Measurements from ENCODE around the gene TRAF2.

Gene TRAF2

DNA sequence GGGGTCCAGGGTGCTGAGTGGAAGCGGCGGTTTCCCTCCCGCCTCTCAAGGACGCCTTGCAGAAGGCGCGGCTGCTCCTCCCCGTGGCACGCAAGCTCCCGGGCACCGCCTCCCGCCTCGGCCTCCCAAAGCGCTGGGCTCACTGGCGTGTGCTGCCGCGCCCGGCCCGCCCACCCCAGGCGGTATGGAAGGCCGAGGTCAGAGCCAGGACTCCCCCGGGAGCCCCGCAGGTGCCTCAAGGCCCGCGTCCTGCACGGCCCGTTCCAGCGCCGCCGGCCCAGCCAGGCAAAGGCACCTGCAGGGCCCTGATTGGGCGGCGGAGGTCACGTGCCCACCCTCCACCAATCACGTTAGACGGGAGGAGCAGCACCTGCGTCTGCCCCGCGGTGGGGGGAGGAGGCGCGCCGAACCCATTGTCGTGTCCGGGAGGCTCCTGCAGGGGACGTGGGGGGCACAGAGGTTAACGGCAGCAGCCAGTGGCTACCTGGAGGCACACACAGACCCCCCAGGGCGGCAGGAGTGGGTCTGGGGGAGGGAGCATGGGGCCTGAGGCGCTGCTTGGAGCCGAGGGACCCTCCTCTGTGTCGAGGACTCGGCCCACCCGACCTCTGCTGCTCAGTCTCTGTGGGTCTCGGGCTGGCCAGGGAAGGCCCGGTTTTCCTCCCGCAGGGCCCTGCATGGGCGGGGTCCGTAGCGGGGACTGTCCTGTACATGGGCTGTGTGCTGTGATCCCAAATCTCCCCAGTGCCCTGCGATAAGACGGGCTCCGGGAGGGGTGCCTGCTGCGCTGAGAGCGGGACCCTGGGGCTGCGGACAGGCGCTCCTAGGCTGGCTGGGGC is 63.7 kb downstream of the TRAF2 start:
- H3K36me3 ChIP-seq (ENCODE audit: control insufficient read depth, insufficient read depth, low read length), result no peaks in the 10 kb centered on the region
- no peaks in the 10 kb centered on the region for H3K9me3 ChIP-seq (ENCODE audit: control insufficient read depth, insufficient read depth, low read length)
- peak overlapping the region; percentile 58 for H3K9ac ChIP-seq (ENCODE audit: low read depth, low read length)
- peak overlapping the region; percentile 62 for H3K4me3 ChIP-seq (ENCODE audit: low read depth, low read length)
- peak overlapping the region; percentile 70 for H3K27ac ChIP-seq (ENCODE audit: low read depth, low read length)
- H3K27me3 ChIP-seq (ENCODE audit: control insufficient read depth, insufficient read depth, low read length), result no peaks in the 10 kb centered on the region
- H3K4me1 ChIP-seq (ENCODE audit: control insufficient read depth, insufficient read depth, low read length), result peaks cover 12% of the 10 kb centered on the region

DNA sequence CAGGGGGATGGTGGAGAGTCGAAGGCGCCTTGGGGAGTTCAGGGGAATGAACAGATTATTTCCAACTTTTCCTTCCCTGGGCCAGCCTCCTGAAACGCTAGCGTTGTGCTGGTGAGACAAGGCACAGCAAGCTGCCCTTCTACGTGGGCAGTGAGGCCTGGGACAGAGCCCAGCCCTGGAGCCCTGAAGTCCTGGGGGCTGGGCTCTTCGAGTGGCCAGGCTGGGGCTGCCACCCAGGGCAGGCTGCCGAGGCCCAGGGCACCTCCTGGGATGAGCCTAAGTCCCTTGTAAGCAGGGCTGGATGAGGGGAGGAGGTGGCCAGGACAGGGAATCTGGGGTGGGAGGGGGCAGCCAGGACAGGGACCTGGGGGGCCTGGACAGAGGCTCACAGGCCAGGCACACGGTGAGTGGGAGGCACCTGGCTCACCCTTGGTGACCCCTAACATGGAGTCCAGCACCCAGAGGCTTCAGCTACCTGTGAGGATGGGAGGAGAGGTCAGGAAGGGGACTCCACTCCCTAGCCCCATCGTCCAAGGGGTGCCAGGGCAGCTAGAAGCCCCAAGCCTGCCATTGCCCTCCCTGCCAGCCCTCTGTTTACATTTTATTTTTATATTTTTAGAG is 64.5 kb downstream of the TRAF2 start:
- no peaks in the 10 kb centered on the region for H3K27me3 ChIP-seq (ENCODE audit: control insufficient read depth, insufficient read depth, low read length)
- H3K9me3 ChIP-seq (ENCODE audit: control insufficient read depth, insufficient read depth, low read length), result no peaks in the 10 kb centered on the region
- H3K9ac ChIP-seq (ENCODE audit: low read depth, low read length), result peak overlapping the region; percentile 58
- H3K36me3 ChIP-seq (ENCODE audit: control insufficient read depth, insufficient read depth, low read length), result no peaks in the 10 kb centered on the region
- H3K4me1 ChIP-seq (ENCODE audit: control insufficient read depth, insufficient read depth, low read length), result peaks cover 12% of the 10 kb centered on the region
- peak overlapping the region; percentile 70 for H3K27ac ChIP-seq (ENCODE audit: low read depth, low read length)
- peak overlapping the region; percentile 62 for H3K4me3 ChIP-seq (ENCODE audit: low read depth, low read length)

DNA sequence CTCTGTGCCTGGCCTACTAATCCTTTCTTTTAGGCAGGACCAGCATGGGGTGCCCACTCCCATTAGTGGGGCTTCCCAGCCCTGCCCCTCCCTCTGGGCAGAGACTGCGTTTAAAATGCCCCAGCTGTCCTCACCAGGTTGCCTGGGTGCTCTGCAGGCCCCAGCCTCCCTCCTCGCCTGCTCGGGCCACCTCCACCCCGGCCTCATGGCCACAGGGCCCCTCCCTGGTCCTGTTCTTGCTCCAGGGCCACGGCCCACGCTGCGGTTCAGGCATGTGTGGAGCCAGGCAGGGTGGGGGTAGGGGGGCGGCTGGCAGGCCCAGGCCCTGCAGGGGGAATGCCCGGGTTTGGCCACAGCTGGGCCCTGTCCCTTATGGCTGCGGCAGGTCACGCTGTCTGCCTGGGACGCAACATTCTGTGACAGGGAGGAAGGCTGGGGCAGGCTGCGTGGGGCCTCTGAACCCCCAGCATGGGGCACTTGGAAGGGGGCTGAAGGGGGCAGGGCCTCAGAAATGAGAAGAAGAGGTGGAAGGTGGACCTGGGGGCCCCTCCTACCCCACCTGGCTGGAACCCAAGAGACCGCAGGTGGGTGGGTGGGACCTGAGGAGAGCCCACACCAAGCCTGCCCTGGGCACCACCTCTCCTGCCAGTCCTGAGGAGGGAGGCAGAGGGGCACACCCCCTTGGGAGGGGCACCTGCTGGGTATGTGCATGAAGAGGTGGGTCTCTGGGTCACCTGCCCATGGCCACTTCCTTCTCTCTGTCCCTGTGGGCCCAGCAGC is 65.4 kb downstream of the TRAF2 start, which contains the start of gene LCN12:
Gene LCN12, plus strand, starts transcription at position 733 of the 780 bp plus-strand sequence. CDS start 55 bp downstream, outside the sequence.
- Histone ChIP-seq H3K4me3 (ENCODE audit: low read depth, low read length) (no peak within 1 kb of the TSS), H3K9ac (ENCODE audit: low read depth, low read length) (no peak within 1 kb of the TSS), H3K27ac (ENCODE audit: low read depth, low read length) (no peak within 1 kb of the TSS), H3K4me1 (ENCODE audit: control insufficient read depth, insufficient read depth, low read length) (peaks cover 12% of the 10 kb centered on the region), H3K9me3 (ENCODE audit: control insufficient read depth, insufficient read depth, low read length) (no peaks in the 10 kb centered on the region), H3K36me3 (ENCODE audit: control insufficient read depth, insufficient read depth, low read length) (no peaks in the 10 kb centered on the region), H3K27me3 (ENCODE audit: control insufficient read depth, insufficient read depth, low read length) (no peaks in the 10 kb centered on the region)

DNA sequence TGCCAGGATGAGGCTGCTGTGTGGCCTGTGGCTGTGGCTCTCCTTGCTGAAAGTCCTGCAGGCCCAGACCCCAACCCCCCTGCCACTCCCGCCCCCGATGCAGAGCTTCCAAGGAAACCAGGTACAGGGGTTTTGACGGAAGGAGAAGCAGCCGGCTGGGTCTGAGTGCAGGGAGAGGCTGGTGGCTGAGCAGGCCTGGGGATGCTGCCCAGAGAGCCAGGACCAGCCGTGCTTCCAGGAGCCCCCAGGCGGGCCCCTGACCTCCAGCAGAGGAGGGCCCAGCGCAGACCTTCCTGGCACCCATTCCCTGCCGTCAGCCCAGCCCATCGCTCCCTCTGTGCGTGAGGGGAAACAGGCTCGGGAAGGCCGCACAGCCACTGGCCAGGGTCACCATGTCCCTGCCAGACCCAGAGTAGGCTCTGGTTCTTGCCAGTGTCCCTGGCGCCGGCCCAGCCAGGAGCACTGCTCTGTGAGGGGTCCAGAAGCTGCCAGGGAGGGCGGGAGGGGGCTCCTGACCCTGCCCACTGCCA is 66.1 kb downstream of the TRAF2 start:
- no peaks in the 10 kb centered on the region for H3K27me3 ChIP-seq (ENCODE audit: control insufficient read depth, insufficient read depth, low read length)
- H3K4me3 ChIP-seq (ENCODE audit: low read depth, low read length), result no peak overlapping the region
- no peak overlapping the region for H3K27ac ChIP-seq (ENCODE audit: low read depth, low read length)
- no peaks in the 10 kb centered on the region for H3K9me3 ChIP-seq (ENCODE audit: control insufficient read depth, insufficient read depth, low read length)
- H3K9ac ChIP-seq (ENCODE audit: low read depth, low read length), result no peak overlapping the region
- no peaks in the 10 kb centered on the region for H3K36me3 ChIP-seq (ENCODE audit: control insufficient read depth, insufficient read depth, low read length)
- peaks cover 12% of the 10 kb centered on the region for H3K4me1 ChIP-seq (ENCODE audit: control insufficient read depth, insufficient read depth, low read length)

DNA sequence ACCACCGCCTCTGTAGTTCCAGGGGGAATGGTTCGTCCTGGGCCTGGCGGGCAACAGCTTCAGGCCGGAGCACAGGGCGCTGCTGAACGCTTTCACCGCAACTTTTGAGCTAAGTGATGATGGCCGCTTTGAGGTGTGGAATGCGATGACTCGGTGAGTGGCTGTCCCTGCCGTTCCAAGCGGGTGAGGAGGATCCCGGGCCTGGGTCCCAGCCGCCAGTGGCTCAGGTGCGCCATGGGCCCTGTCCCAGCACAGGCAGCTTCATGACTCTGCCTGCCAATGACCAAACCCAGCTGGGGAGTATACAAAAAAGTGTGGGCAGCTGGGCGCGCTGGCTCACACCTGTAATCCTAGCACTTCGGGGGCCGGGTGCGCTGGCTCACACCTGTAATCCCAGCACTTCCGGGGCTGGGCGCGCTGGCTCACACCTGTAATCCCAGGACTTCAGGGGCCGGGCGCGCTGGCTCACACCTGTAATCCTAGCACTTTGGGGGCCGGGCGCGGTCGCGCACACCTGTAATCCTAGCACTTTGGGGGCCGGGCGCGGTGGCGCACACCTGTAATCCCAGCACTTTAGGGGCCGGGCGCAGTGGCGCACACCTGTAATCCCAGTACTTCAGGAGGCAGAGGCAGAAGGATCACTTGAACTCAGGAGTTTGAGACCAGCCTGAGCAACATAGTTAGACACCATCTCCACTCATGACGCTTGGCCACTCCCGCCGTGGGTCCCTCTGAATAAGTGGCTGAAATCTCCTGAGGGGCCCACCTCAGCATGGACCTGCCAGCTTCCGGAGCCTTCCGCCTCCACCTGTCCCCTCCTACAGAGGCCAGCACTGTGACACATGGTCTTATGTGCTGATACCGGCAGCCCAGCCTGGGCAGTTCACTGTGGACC is 66.8 kb downstream of the TRAF2 start:
- Histone ChIP-seq H3K4me1 (ENCODE audit: control insufficient read depth, insufficient read depth, low read length) (peaks cover 7% of the 10 kb centered on the region), H3K9me3 (ENCODE audit: control insufficient read depth, insufficient read depth, low read length) (no peaks in the 10 kb centered on the region), H3K9ac (ENCODE audit: low read depth, low read length) (no peak overlapping the region), H3K36me3 (ENCODE audit: control insufficient read depth, insufficient read depth, low read length) (no peaks in the 10 kb centered on the region), H3K27me3 (ENCODE audit: control insufficient read depth, insufficient read depth, low read length) (no peaks in the 10 kb centered on the region), H3K27ac (ENCODE audit: low read depth, low read length) (no peak overlapping the region), H3K4me3 (ENCODE audit: low read depth, low read length) (no peak overlapping the region)

DNA sequence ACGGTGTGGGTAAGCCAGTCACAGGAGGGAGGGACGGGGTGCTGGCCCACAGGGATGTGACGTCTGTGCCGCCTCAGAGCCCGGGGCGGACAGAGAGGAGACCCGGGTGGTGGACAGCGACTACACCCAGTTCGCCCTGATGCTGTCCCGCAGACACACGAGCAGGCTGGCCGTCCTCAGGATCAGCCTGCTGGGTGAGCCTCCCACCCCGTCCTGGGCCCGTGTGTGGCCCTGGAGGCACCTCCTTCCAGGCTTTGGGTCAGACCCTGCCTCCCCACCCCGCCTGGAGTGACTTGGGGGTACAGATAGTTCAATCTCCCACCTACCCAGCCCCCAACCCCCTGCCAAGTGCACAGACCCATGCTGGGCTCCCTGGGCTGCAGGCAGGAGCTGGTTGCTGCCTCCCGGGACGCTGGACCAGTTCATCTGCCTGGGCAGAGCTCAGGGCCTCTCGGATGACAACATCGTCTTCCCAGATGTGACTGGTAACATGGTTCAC is 67.5 kb downstream of the TRAF2 start:
- H3K4me1 ChIP-seq (ENCODE audit: control insufficient read depth, insufficient read depth, low read length), result peaks cover 7% of the 10 kb centered on the region
- H3K27ac ChIP-seq (ENCODE audit: low read depth, low read length), result no peak overlapping the region
- H3K4me3 ChIP-seq (ENCODE audit: low read depth, low read length), result no peak overlapping the region
- H3K27me3 ChIP-seq (ENCODE audit: control insufficient read depth, insufficient read depth, low read length), result no peaks in the 10 kb centered on the region
- no peaks in the 10 kb centered on the region for H3K36me3 ChIP-seq (ENCODE audit: control insufficient read depth, insufficient read depth, low read length)
- no peaks in the 10 kb centered on the region for H3K9me3 ChIP-seq (ENCODE audit: control insufficient read depth, insufficient read depth, low read length)
- no peak overlapping the region for H3K9ac ChIP-seq (ENCODE audit: low read depth, low read length)

DNA sequence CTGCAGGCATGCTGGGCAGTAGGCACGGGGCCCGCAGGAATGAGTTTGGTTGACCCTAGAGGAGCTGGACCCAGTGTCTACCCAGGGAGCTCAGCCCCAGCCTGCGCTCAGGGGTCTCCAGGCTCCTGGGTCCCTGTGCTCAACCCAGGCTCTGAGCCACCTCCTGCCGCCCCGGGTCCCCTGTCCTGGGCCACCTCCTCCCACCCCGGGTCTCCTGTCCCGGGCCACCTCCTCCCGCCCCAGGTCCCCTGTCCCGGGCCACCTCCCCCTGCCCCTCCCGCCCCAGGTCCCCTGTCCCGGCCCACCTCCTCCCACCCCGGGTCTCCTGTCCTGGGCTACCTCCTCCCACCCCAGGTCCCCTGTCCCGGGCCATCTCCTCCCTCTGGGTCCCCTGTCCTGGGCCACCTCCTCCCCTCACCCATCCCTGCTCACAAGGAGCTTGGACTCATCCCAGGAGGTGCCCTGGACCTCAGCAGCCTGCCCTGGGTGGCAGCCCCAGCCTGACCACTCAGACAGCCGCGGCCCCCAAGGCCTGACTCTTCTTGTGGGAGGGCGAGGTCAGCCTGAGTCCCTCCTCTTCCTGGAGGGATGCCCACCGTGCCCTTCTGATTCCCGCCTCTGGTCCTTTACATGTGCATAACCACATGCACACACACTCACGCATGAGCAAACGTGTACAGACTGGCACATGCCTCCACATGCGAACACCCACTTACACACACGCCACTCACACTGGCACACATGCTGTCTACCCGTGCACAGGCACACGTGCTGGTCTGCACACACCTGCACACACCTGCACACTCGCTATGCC is 68.2 kb downstream of the TRAF2 start:
- no peak overlapping the region for H3K9ac ChIP-seq (ENCODE audit: low read depth, low read length)
- H3K9me3 ChIP-seq (ENCODE audit: control insufficient read depth, insufficient read depth, low read length), result no peaks in the 10 kb centered on the region
- H3K4me1 ChIP-seq (ENCODE audit: control insufficient read depth, insufficient read depth, low read length), result peaks cover 7% of the 10 kb centered on the region
- H3K36me3 ChIP-seq (ENCODE audit: control insufficient read depth, insufficient read depth, low read length), result no peaks in the 10 kb centered on the region
- H3K27ac ChIP-seq (ENCODE audit: low read depth, low read length), result no peak overlapping the region
- H3K4me3 ChIP-seq (ENCODE audit: low read depth, low read length), result no peak overlapping the region
- no peaks in the 10 kb centered on the region for H3K27me3 ChIP-seq (ENCODE audit: control insufficient read depth, insufficient read depth, low read length)

DNA sequence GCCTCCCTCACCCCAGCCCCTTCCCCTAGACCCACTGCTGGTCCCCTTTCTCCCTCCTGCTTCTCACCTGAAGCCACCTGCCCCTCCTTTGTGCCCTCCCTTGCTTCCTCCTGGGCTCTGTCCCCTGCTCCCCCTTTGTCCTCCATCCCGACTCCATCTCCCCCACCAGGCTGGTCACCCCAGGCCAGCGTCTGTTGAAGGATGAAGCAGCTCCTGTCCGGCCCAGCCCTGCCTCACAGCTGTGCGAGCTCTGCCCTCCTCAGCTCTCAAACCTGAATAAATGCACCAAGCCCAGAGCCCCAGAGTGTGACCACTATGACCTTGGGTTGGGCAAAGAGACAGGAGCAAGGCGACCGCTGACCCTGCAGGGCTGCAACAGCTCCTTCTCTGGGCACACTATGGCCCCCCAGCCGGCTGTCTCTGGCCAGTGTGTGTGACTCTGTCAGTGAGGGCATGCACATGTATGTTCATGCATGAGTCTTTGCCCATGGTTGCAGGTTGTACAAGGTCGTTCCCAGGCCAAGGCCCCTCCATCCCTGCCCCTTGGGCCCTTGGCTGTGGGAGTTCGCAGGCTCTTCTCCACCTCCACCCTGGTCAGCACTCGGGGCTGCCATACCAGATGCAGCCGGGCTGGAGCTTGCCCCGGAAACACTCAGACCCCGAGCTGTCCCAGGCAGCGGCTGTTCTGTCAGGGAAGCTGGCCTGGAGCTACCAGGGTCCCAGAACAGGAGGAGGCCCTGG is 69.1 kb downstream of the TRAF2 start:
- H3K27ac ChIP-seq (ENCODE audit: low read depth, low read length), result no peak overlapping the region
- no peaks in the 10 kb centered on the region for H3K9me3 ChIP-seq (ENCODE audit: control insufficient read depth, insufficient read depth, low read length)
- no peak overlapping the region for H3K9ac ChIP-seq (ENCODE audit: low read depth, low read length)
- no peak overlapping the region for H3K4me3 ChIP-seq (ENCODE audit: low read depth, low read length)
- no peaks in the 10 kb centered on the region for H3K36me3 ChIP-seq (ENCODE audit: control insufficient read depth, insufficient read depth, low read length)
- H3K4me1 ChIP-seq (ENCODE audit: control insufficient read depth, insufficient read depth, low read length), result peaks cover 4% of the 10 kb centered on the region
- H3K27me3 ChIP-seq (ENCODE audit: control insufficient read depth, insufficient read depth, low read length), result no peaks in the 10 kb centered on the region

DNA sequence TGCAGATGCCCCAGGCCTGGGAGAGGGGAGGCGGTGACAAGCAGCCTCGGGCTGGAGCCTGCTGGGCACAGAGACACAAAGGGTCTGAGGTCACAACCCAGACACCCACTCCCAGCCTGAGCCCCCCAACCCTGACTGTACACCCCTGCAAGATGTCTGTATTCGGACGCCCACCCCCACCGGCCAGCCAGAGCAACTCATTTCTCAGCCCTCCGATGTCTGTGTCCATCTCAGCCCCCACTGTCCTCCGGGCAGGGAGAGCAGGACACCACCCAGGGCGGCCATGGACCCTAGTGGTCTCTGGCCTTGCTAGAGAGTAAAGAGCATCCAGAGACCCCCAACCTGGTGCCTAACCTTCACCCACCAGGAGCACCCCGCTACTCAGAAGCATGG is 69.6 kb downstream of the TRAF2 start:
- H3K9ac ChIP-seq (ENCODE audit: low read depth, low read length), result no peak overlapping the region
- no peak overlapping the region for H3K4me3 ChIP-seq (ENCODE audit: low read depth, low read length)
- no peaks in the 10 kb centered on the region for H3K9me3 ChIP-seq (ENCODE audit: control insufficient read depth, insufficient read depth, low read length)
- H3K36me3 ChIP-seq (ENCODE audit: control insufficient read depth, insufficient read depth, low read length), result no peaks in the 10 kb centered on the region
- no peak overlapping the region for H3K27ac ChIP-seq (ENCODE audit: low read depth, low read length)
- no peaks in the 10 kb centered on the region for H3K27me3 ChIP-seq (ENCODE audit: control insufficient read depth, insufficient read depth, low read length)
- H3K4me1 ChIP-seq (ENCODE audit: control insufficient read depth, insufficient read depth, low read length), result no peaks in the 10 kb centered on the region

Measured in HUES48 (cell line).